HG03097 (cell line): Measurements from ENCODE around the gene RREB1.

Experiments
- ATAC-seq: cut with Tn5 transposase; IDR thresholded peaks from one replicate; pipeline ENCODE4 v1.9.1; 2021; ENCODE audit not compliant: unreplicated experiment, low FRiP score

RREB1 gene

DNA sequence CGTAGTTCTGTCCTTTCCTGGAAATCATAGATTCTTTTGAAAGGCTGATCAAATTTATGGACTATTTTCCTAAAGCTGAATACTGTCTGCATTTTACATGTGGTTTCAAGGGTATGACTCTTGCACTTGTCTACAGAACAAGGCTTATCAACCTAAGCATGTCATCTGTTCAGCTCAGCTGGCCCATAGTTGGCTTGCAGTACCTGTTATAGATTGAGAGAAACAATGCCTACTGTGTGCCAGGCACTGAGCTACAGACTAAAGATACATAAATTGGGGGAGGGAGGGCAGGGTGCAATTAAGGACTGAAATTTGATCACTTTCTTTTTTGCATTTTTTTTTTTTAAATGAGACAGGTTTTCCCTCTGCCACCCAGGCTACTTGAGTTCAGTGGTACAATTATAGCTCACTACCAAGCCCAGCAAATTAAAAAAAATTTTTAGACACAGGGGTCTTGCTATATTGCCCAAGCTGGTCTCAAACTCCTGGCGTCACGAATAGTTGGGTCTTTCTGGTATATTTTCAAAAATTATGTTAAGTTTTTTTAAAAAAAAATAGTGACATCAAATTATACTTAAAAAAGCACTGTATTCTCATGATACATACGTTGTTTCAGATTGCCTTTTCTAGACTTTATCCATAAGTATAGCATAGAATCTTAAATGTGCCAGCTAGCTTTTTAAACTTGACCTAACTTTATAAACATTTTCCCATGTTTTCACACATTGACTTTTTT is 52.2 kb downstream of the RREB1 start:
- ATAC-seq = no peak

DNA sequence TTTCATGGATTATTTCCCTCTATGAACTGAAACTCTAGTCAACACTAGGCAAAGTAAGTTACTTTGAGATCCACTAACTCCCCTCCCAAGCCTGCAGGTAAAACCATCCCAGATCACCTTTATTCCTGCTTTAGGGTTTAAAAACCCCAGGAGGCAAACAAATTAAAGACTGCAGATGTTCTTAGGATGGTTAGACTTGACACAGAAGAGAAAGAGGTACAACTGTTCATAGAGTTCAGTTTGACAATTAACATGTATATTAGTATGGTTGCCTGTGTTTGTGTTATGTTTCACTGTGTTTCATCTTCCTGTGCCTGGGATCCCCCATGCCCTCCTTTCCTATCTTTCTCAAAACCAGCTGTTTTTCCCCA is 53.5 kb downstream of the RREB1 start:
- ATAC-seq = no peak

DNA sequence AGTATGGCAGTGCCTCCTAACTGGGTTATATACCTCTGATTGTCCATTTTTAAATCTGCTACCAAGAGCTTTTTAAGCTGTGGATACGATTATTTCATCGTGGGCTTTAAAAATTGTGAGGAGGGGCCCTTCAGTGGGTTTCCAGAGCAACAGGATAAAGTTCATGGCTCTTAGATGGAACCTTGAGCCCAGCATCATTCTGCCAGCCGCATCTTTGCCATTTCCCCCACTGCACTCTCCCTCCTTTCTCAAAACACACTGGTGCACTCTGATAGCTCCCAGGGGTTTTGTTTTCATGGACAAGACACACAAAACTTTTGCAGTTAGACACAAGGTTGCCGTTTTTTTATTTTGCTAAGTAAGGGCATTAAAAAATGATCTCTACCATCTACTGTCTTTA is 54.1 kb downstream of the RREB1 start:
- no peak for ATAC-seq

DNA sequence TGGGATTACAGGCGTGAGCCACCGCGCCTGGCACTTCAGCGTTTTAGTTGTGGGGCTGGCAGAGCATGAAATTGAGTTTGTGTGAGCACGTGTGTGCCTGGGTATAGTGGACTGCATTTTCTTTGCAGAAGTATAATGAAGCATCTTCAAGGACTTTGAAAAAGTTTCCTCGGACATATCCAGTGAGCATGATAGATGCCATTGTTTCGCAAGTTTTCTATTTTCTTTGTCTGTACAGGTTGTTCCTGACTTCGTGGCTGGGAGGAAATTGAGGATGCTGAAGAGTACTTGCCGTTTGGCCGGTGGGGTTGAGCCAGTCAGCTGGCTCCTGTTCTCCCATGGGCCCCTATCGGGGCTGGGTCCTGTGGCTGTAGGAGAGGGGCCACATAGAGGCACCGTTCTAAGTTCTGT is 55.9 kb downstream of the RREB1 start:
- no peak for ATAC-seq

DNA sequence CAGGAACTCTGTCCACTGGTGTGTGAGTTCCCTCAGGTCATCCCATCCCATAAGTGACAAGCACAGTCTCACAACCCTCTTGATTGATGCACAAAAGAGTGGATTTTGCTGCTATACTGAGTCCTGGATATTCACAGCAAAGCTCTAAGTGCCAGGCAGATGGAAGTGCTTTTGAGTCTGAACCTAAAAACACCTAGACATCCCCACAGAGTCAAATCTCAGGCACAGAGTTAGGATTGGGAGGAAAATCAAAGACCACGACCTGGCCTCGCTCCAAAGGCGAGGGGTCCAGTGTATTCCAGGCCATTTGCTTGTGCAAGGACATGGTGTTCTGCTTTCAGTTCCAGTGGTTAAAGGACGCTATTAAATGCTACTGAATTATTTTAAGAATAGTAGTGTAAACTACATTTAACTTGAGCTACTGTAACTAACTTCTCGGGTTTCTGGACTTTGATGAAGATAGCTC is 56.8 kb downstream of the RREB1 start:
- ATAC-seq = no peak

DNA sequence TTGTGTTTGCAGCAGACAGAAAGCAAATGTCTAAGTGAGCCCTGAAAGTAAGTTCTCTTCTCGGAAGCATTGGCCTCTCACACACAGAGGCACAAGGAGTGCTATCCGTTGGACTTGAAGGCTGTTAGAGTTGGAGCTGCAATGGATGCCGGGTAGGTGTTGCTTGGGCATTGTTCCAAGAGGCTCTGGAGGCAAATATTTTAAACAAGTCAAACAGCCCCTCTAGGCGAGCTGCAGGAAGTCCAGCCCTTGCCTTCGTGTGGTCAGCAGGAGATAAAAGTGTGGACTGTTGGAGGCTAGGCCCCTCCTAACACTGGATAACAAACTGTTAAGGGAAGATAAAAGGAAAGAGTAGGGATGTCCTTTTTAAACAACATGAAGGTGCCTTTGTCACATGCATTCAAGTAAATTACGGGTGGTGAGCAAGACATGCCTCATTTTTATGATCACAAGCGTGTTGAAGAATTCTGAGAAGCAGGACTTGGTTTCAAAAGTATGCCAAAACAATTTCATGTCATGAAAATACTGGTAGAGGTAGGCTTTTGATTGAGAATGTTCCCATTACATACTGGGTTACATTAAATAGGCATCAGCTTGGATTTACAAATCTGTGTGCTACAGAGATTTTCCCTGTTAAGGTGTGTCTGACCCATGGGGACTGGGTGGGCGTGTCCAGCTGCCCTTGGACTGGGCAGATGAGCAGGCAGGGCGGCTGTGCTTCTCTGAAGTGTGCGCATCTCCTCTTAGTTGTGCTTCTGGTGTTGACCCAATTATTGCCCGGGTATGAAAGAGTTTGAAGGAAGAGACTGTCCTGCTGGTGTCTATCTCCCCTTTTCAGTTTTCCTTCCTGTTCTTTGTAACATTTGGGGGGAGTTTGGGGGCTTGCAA is 57.5 kb downstream of the RREB1 start:
- no peak for ATAC-seq

DNA sequence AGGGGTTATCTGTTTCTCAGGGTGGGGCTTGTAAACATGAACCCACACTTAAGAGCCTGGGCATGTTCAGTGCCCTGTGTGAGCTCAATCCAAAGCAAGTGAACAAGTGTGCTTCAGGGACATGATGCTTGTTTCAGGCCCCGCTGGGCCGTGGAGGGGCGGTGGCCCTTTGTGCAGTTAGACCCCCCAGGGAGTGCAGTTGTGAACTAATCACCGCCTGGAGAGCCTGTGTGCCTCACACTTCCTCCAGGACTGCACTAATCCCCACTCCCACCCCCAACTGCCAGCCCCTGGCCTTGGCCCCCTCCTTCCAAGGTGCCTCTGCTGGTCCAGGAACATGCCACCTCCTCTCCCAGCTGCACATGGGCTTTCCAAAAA is 58.1 kb downstream of the RREB1 start:
- ATAC-seq = no peak

DNA sequence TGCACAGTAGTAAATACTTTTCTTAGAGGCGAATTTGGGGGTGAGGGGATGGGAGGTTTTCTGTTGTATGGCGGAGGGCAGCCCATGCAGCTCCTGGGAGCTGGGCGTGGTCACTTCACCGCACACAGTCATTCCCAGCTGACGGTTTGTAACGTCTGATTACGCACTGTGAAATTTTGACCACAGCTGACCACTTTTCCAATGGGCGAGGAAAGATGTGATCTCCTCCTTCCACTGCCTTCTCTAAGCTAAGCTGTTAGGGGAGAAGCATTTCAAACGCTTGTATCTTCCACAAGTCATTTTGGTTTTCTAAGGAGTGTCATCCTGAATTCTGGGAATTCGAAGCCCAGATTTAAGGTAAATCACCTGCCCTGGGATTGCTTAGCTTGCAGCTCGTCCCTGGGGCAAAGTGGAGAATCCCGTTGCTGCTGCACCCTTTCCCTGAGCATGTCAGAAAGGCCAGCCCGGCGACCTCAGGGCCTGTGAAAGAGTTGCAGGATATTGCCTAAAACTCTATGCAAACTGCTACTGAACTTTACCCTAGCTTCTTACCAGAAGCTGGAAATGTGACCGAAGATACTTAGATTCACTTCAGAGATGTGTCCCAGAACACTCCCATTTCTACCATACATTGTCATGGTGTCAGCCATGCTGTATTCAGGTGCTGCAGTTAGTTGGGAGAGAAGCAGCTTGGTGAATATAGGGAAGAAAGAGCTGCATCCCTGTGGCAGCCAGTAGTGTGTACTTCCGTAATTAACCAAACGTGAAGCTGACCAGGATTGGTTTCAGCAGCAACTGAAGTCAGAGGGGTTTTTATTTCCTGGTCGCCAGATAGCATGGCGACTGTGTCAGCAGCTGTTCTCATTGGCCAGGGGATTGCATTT is 58.9 kb downstream of the RREB1 start:
- ATAC-seq = no peak

DNA sequence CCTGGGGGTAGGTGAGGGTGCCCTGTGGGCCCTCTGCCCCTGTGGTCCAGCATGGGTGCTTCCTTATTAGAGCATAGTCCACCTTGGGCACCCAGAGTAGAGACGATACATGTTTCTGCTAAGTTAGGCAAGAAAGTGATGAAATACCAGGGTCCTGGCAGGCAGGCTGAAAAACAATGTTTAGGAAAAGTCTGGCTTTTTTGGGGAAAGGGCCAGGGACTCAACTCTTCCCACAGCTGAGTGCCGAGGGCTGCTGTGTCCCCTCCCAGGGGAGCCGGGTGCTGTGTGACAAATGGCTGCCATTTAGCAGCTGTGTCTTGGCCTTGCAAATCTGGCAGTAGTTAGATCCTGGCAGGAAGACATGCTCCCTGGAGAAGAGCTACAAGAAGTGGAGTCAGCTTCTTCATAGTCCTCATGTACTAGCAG is 61.5 kb downstream of the RREB1 start:
- no peak for ATAC-seq

DNA sequence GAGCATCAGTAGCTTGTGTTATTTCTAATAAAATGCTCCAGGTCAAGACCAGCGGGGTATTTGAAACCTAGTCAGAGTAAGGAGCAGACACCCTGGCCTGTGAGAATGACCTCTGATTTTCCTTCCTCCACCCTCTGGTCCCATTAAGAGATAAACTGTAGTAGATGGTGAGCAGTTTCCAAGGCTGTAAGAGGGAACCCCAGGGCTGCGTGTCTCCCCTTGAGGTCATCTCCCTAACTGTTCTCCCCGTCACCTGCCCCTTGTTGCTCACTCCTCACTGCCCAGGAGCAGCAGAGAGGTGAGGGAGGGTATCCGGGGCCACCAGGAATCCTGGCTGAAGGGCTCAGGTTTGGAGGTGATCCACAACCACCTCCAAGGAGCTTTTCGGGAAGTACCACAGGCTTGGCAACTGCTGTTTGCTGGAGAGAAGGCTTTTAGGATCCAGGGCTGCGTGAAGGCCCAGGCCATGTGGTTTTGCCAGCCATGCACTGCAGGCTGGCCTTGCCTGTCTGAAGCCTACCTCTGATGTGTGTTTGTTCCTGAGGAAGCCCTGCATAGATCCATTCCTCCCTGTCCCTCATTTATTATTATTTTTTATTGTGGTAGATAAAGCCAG is 62.5 kb downstream of the RREB1 start:
- ATAC-seq = no peak

DNA sequence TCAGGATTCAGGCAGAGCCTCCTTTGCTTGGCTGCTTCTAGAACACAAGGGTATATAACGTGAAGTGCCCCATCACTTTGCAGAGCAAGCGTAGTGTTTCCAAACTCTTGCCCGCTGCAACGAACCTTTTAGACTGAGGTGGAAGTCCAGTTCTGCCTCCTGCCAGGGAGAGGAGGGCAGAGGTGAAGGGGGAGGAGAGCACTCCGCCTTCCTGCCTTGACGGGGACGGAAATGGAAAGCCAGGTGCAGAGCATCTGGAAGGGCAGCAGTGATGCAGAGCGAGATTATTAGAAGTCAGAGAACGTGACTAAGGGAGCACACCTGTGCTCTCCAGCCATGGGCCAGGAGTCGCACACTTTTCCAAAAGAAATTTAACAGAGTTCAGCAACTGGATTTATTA is 63.4 kb downstream of the RREB1 start:
- no peak for ATAC-seq

DNA sequence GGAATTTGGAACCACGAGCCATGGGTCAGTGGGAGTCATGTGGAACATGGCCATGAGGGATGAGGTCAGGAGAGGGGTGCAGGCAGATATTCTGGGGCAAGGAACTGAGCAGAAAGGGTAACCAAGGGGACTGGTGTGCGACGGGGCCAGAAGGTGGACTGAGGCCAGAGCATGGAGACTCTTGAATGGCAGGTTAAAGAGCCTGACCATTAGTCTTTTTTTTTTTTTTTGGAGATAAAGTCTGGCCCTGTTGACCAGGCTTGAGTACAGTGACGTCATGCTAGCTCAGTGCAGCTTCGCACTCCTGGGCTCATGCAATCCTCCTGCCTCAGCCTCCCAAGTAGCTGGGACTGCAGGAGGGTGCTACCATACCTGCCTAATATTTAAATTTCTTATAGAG is 64.0 kb downstream of the RREB1 start:
- no peak for ATAC-seq

DNA sequence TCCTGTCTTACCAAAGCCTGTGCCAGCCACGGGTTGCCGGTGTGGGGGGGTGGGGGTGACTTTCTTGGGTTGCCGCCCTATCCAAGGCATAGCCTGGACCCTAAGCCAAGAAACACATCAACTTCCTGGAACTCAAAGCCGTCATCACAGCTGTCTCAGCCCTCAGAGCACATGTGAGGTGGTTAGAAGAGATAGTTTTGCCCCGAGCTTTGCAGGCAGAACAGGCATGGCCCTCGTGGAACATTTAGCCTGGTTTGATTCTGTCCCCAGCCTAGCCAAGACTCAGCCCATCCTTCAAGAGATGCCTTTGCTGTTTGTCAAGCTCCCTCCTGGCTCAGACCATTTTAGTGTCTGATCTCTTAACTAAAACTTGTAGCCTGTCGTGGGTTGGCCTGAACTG is 64.9 kb downstream of the RREB1 start:
- ATAC-seq = no peak

DNA sequence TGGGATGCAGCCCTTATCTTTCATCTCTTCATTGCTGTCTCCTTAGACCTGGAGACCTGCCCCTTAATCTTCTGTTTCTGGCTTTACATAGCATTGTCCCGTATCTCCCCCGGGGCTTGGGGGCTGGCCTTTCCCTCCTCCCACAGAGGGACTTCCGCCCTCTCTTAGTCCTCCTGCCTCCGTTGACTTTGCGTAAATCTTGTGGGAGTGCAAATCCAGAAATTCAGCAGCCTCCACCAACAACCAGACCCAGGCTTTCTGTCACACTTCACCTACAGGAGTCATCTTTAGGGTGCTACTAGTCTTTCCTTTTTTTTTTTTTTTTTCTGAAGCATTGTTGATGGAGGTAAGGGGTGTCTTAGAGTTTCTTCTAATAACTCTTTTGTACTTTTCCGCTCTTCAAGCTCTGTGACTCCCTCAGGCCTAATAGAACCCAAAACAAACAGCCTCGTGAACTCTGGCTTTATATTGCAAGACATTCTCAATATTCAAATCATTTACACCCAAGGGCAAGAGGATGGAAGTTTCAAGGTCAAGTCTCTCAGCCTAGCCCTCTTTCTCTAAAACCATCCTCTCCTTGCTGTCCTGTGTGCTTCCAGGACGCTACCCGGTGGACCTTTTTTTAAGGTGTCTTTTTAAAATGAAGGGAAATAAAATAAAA is 66.2 kb downstream of the RREB1 start:
- ATAC-seq = no peak

DNA sequence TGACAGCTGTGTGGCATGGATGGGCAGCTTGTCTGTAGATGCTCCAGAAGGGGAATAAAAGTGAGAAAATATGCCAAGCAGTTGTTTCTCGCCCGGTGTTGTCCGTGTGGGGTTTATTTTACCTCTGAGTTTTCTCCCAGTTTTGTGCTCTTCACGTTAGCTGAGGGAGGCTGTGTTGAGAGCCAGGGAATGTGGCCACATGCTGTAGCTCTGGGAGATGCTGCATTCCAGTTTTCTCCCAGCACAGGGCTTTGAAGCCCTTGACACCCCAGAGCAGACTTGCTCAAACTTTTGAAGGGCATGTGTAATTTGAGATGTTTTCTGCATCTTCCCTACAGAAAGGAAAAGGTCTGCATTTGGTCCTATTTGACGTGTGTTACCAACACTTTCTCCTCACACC is 67.7 kb downstream of the RREB1 start:
- no peak for ATAC-seq

DNA sequence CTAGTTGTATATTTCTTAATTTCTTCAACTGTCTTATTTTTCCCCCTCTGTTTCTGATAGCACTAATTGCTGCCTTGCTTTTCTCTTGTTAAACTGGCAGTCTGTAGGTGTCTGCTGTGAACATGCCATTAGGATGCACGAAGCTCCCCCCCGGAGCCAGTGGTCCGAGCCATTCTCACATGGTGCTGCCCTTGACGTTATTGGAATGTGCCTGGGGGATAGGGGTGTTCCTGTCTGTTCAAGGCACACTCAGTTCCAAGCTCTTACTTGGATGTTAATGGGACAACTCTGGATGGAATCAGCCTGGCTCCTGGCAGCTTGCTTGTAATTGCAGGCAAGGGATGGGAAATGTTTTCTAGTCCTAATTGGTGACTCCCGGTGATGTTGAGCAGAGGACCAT is 68.4 kb downstream of the RREB1 start:
- no peak for ATAC-seq

DNA sequence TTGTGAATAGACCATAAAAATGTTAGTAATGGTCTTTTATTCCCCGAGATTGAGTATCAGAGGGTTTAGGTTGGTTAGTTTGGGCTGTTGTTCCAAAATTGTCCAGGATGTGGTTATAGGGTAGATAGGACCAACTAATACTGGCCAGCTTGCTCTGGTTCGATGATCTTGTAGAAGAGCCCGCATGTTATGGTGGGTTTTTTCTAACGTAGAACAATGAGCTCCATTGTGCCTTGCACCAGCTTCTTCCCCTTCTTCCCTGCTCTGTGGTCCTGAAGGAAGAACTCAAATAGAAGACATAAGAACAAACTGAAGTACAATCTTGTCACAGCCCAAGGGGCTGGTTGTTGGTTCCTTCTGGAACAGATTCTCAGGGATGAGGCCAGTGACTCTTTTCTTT is 70.5 kb downstream of the RREB1 start:
- no peak for ATAC-seq

DNA sequence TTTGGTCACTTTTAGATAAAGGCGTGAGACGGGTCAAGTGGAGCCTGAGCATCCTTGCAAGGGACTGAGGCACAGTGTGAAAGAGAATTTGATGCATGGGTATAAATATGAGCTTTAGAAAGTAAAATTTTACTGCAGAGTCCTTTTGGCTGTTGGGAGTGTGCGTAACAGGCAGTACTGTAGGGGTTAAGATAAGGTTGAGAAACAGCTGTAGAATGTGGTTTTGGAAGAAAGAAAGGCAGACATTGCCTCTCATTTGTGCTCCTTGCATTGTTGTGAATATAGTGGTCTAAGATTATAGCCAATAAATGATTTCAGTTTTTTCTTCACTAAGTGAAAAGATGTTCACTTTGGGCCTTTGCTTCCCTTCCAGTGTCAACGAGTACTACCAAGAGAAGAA is 73.0 kb downstream of the RREB1 start:
- ATAC-seq = no peak

DNA sequence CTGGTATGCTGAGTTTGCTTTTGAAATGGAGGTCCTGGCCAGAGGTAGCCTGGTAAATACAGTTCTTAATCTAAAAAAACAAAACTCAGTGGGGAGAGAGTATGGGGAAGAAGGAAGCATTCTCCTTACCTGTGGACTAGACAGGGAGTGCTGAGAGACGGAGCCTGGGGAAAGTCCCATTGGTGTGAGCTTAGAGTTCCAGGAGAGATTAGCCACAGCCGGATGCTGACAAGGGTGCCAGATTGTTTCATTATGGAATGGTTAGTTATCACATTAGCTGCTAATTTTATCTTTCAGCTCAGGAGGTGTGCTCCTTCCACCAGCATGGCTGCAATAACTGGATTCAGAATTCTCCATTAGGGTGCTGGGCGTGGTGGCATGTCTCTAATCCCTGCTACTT is 75.9 kb downstream of the RREB1 start:
- ATAC-seq = no peak

DNA sequence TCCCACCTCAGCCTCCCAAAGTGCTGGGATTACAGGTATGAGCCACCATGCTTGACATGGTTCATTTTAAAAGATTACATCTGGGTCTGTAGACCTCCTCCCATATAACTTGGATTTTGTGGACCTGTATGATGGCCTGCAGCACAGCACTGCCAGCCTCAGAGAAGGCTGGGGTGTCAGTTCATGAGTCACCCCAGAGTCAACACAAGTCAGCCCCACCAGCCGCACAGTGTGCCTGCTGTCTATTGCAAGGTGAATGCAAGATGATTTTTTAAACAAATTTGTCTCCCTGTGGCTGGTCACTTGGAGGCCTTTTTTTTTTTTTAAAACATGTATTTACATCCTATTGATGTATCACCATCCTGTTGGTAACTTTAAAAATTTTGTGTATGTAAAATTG is 76.7 kb downstream of the RREB1 start:
- ATAC-seq = no peak
